Parathyroid adenoma (tissue), 2 donors: Measurements from ENCODE around the gene FAM3A.

Source experiments
- H2AFZ ChIP-seq: fragments of 300-600 bp; sonication (generic); one replicate; pipeline ENCODE4 v1.7.0; 2017; ENCODE audit warnings: antibody characterized with exemption, mild to moderate bottlenecking
- H3K27ac ChIP-seq: fragments of 300-600 bp; sonication (generic); one replicate; pipeline ENCODE4 v1.7.0; 2017
- H3K27me3 ChIP-seq: fragments of 300-600 bp; sonication (generic); one replicate; pipeline ENCODE4 v1.7.0; 2017; ENCODE audit warnings: low read length; ENCODE audit not compliant: control insufficient read depth, insufficient read depth
- H3K36me3 ChIP-seq: fragments of 300-600 bp; sonication (generic); one replicate; pipeline ENCODE4 v1.7.0; 2017; ENCODE audit warnings: low read length; ENCODE audit not compliant: control insufficient read depth, insufficient read depth
- H3K4me1 ChIP-seq: fragments of 300-600 bp; sonication (generic); one replicate; pipeline ENCODE4 v1.7.0; 2017; ENCODE audit warnings: control low read depth
- H3K4me2 ChIP-seq: fragments of 300-600 bp; sonication (generic); one replicate; pipeline ENCODE4 v1.7.0; 2017; ENCODE audit warnings: low read length
- H3K4me3 ChIP-seq: fragments of 300-600 bp; sonication (generic); one replicate; pipeline ENCODE4 v1.7.0; 2017; ENCODE audit warnings: low read depth, low read length
- H3K79me2 ChIP-seq: fragments of 300-600 bp; sonication (generic); one replicate; pipeline ENCODE4 v1.7.0; 2017; ENCODE audit warnings: control low read depth
- H3K9ac ChIP-seq: fragments of 300-600 bp; sonication (generic); one replicate; pipeline ENCODE4 v1.7.0; 2017; ENCODE audit warnings: mild to moderate bottlenecking
- H3K9me3 ChIP-seq: fragments of 300-600 bp; sonication (generic); one replicate; pipeline ENCODE4 v1.7.0; 2017; ENCODE audit warnings: low read length; ENCODE audit not compliant: control insufficient read depth
- TF ChIP-seq, protein P1 (sequence below): fragments of 300-600 bp; sonication (generic); IDR thresholded peaks from one replicate; pipeline ENCODE4 v1.7.0; 2017; ENCODE audit warnings: antibody characterized with exemption, mild to moderate bottlenecking
- donor health status: primary hyperparathyroidism.

The FAM3A gene

DNA sequence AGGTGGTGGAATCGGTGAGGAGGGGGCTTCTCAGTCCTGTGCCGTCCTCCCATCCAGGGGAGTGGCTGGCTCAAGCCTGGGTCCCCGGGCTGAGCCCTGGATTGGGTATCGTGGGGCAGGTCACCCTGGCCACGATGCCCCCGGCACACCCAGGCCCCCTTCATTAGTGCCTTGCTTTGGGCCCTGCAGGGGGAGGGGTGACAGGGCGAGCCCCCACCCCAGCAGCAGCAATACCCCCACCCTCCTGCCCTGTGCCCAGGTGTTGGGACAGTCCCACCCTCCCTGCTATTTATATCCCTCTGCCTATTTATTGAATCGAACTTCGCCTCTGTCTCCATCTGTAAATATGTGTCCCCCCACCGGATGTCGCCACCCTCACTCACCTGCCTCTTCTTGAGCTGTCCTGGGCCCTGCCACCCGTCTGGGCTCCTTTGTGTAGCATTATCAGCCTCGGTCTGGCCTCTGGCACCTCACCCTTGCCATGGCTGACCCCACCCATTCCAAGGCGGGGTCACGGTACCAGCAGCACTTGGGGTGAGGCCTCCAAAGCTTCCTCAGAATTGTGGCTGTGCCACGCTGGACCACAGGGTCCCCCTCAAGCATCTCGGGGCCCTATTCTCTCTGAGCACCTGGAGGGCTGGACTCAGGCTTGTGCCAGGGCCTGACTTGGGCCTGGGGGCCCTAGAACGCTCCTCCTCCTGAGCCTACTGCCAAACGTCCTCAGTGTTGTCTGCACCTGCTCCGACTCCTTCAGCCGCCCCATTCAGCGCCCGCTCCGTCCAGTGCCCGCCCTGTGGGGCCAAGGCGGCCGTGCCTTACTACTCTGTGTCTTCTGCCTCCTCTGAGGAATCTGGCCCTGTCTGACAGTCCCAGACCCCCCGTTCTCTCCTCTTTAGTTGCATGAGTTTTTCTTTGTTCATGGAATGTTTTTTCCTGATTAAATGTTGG, 43.1 kb downstream of the FAM3A start:
- no peaks in the 10 kb centered on the region for H3K4me1 ChIP-seq
- no peaks in the 10 kb centered on the region for H3K36me3 ChIP-seq
- H3K4me2 ChIP-seq: no peak overlapping the region
- no peaks in the 10 kb centered on the region for H3K27me3 ChIP-seq
- H2AFZ ChIP-seq: no peak overlapping the region
- TF ChIP-seq, protein P1, sequence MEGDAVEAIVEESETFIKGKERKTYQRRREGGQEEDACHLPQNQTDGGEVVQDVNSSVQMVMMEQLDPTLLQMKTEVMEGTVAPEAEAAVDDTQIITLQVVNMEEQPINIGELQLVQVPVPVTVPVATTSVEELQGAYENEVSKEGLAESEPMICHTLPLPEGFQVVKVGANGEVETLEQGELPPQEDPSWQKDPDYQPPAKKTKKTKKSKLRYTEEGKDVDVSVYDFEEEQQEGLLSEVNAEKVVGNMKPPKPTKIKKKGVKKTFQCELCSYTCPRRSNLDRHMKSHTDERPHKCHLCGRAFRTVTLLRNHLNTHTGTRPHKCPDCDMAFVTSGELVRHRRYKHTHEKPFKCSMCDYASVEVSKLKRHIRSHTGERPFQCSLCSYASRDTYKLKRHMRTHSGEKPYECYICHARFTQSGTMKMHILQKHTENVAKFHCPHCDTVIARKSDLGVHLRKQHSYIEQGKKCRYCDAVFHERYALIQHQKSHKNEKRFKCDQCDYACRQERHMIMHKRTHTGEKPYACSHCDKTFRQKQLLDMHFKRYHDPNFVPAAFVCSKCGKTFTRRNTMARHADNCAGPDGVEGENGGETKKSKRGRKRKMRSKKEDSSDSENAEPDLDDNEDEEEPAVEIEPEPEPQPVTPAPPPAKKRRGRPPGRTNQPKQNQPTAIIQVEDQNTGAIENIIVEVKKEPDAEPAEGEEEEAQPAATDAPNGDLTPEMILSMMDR: no peak
- no peaks in the 10 kb centered on the region for H3K79me2 ChIP-seq
- no peak overlapping the region for H3K4me3 ChIP-seq
- no peak overlapping the region for H3K9ac ChIP-seq
- no peaks in the 10 kb centered on the region for H3K9me3 ChIP-seq
- H3K27ac ChIP-seq: no peak overlapping the region

DNA sequence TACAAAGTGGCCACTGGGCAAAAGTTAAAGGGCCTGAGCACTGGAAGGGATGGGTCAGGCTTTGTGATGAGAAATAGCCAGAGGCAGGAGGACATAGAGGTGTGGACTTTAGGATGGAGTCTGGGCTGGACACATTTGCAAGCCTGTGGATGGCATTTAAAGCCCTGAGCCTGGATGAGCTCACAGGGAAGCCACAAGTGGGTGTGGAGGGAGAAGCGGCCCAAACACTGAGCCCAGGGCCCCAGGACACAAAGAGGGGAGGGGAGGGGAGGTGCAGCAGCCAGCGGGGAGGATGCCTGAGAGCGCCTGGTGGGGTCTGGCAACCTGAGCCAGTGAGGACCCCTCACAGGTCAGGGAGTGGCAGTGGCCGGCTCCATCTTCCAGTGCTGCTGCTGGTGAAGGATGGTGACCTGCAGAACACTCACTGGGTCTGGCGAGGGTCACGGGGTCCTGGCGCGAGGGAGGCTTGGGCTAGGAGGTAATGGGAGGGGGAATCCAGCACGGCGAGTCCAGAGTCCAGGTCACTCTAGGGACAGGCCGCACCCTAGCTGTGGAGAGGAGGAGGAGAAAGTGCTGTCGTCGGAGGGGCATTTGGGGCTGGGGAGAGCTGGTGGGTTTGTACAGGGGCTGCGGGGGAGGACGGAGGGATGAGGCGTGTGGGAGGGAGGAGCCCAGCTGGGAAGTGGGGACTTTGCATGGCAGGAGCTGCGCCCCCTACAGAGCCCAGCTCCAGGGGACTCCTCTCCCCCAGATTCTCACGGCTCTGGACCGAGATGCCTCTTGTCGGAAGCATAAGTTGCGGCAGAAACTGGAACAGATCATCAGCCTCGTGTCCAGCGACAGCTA, 44.0 kb downstream of the FAM3A start:
- no peaks in the 10 kb centered on the region for H3K4me1 ChIP-seq
- no peaks in the 10 kb centered on the region for H3K36me3 ChIP-seq
- H3K9ac ChIP-seq: no peak overlapping the region
- no peak overlapping the region for H3K4me3 ChIP-seq
- no peaks in the 10 kb centered on the region for H3K9me3 ChIP-seq
- no peak overlapping the region for H3K4me2 ChIP-seq
- TF ChIP-seq, protein P1: no peak
- no peaks in the 10 kb centered on the region for H3K79me2 ChIP-seq
- no peak overlapping the region for H2AFZ ChIP-seq
- H3K27ac ChIP-seq: no peak overlapping the region
- H3K27me3 ChIP-seq: no peaks in the 10 kb centered on the region

- H3K36me3 ChIP-seq: no peaks in the 10 kb centered on the region
- H3K27ac ChIP-seq: no peak overlapping the region
- no peaks in the 10 kb centered on the region for H3K9me3 ChIP-seq
- H3K79me2 ChIP-seq: no peaks in the 10 kb centered on the region
- no peaks in the 10 kb centered on the region for H3K4me1 ChIP-seq
- TF ChIP-seq, protein P1: no peak
- H2AFZ ChIP-seq: no peak overlapping the region
- no peak overlapping the region for H3K4me2 ChIP-seq
- H3K9ac ChIP-seq: no peak overlapping the region
- no peaks in the 10 kb centered on the region for H3K27me3 ChIP-seq
- H3K4me3 ChIP-seq: no peak overlapping the region
These were observed 45.0 kb downstream of the FAM3A start for GRCh38 chrX:154470914-154471568.

DNA sequence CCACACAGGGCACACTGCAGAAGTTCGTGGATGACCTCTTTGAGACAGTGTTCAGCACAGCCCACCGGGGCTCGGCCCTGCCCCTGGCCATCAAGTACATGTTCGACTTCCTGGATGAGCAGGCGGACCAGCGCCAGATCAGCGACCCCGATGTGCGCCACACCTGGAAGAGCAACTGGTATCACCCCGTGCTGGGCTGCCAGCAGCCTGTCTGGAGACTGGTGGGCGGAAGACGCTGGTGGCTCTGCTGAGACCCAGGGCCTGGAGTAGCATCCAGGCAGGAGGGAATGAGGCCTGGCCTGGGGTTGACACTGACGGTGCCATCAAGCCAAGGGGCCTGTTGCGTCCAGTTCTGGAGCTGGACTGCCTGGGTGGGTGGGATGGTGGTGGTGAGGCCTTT, 45.6 kb downstream of the FAM3A start:
- Histone ChIP-seq H3K27ac (no peak overlapping the region), H3K36me3 (no peaks in the 10 kb centered on the region), H2AFZ (no peak overlapping the region), H3K9me3 (no peaks in the 10 kb centered on the region), H3K9ac (no peak overlapping the region), H3K27me3 (no peaks in the 10 kb centered on the region), H3K4me2 (no peak overlapping the region), H3K79me2 (no peaks in the 10 kb centered on the region), H3K4me3 (no peak overlapping the region), H3K4me1 (no peaks in the 10 kb centered on the region)
- TF ChIP-seq, protein P1: no peak
